ENCODE measurements around the gene TMEM60. TPM values are rescaled to one million over a fixed set of nuclear protein-coding genes. Genes with fewer than 3 reads are reported as not detected.
A peak's percentile ranks its signal among the peaks of the same experiment; 100 is the strongest.
"Not testable (repeated sequence)": the region's sequence is repeated elsewhere in the genome, so short reads cannot be mapped to it uniquely, and the experiment has no call there.

Gene TMEM60
- total RNA-seq, 1 donor from 2014 or later: 11.0 TPM

DNA sequence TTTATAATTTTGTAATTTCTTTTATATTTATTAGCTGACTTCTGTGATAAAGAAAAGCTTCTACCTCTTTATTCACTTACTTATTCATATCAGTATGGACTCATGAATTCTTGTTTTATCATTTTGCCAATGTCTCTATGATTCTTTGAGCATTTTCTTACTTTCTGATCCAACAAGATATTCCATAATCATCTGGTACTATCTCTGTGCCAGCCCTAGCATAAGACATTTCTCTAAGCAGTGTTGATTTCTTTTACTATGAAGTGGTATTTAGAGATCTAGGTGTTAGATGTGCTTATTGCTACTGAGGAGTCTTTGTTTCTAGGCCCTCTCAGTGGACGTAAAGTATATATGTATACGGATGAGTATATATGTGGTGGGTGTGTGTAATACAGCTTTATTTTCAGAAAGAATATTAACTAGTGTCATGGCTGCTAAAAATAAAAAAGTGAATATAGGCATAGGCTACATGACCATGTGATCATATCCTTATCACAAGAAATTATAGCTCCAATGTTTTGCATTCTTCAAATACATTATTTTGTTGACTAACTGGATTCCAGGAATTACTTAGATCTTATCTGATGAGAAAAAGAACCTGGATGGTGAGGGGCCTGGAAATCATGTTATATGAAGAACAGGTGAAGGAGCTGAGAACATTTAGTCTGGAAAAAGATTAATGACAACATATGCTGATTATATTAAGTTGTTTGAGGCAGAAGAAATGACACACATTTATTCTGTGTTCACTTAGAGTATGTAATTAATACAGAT lies 13.5 kb upstream of the TMEM60 start:
- no peak for DNase-seq

DNA sequence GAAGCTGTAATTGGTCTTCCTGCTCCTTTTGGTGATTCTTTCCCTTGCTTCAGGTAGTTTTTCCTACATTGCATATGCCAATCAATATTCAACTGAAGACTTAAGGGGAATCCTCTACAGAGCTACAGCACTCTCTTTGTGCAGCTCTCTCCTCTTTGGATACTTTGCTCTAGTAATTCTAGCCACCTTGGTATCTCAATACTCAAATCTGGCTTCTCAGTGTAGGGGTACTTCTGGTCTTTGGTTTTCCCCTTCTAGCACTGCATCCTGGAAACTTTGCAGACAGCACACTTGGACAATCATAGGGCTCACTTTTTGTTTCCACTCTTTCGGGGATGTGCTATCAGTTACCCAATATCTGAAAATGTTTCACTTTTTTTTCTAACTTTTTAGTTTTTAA lies 10.3 kb upstream of the TMEM60 start:
- DNase-seq: no peak

- no peak for DNase-seq
Measured at GRCh38 chr7:77806425-77806824, 8.2 kb upstream of the TMEM60 start.

- DNase-seq: no peak
Measured at GRCh38 chr7:77802557-77803405, 4.5 kb upstream of the TMEM60 start.

DNA sequence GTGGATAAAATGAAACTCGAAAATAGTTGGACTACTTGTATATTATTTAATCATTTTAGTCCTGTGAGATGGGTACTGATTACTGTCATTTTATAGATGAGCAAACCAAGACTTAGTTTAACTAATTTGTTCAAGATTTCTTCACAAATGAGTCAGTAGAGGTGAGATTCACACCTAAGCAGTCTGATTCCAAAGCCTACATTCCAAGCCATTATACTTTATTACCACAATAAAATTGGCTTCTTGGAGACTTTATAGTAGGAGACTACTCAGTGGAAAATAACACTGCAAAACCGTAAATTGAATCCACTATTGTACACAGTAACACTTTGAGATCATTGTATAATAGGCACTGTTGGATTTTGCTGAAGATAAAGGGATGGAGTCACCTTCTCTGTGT lies 2.5 kb upstream of the TMEM60 start:
- DNase-seq: no peak

GRCh38 chr7:77800158-77800557 lies 1.9 kb upstream of the TMEM60 start:
- DNase-seq: no peak

DNA sequence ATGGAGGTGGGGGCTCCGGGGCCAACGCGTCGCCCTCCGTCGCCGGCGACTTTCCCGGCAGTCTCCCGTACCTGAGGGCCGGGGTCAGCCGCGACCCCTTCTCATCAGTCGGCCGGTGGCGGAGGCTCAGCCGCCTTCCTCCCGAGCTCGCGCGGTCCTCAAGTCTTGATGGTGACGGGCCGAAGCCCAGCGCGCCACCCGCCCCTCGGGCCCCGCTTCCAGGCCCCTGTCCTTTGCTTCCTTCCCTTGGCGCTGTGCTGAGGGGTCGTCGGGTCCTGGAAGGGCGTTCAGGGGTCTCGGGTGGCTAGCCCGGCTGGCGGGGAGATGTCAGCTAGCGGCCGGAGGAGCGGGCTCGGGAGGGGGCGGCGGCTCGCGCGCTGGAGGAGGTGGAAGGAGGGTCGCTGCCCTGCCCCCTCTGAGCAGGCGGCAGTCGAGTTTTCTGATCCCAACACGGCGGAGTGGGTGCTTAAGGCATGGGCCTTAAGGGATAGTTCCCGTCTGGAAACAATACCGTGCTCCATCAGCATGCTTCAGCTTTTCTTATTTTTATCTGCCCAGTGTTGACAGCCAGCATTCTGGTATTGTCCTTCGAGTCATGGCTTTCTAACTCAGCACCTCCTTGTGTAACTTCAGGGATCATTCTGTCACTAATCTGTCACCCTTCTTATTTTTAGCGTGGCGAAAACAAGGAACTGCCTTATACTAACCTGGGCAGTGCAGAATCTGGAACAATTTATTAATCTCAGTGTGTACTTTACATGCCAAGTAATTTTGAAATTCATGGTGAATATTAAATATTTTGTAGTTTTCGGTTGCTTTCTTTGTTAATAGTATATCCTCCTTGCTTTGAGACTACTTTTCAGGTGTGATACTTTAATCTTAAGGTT lies 1.1 kb upstream of the TMEM60 start:
- DNase-seq: peak; percentile 43

GRCh38 chr7:77797734-77798393 lies 370 bp downstream of the TMEM60 start:
- DNase-seq: peak; percentile 66

GRCh38 chr7:77796960-77797359 lies 1.3 kb downstream of the TMEM60 start:
- DNase-seq: no peak

DNA sequence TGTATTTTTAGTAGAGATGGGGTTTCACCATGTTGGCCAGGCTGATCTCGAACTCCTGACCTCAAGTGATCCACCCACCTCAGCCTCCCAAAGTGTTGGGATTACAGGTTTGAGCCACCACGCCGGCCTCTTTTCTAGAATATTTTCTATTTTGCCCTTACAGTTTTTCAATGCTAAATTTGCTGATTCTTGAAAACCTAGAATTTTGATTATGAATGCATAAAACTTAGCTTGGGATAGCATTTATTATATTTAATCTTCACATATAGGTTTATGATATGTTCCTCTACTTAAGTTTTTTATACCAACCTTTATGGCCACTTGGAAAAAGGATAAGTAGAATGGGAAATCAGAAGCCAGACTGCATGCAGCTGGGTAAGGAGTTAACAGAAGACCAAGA lies 2.1 kb downstream of the TMEM60 start:
- DNase-seq: no peak

- DNase-seq: no peak
Measured at GRCh38 chr7:77794000-77794399, 4.2 kb downstream of the TMEM60 start.

- DNase-seq: no peak
Measured at GRCh38 chr7:77791956-77792355, 6.3 kb downstream of the TMEM60 start.

DNA sequence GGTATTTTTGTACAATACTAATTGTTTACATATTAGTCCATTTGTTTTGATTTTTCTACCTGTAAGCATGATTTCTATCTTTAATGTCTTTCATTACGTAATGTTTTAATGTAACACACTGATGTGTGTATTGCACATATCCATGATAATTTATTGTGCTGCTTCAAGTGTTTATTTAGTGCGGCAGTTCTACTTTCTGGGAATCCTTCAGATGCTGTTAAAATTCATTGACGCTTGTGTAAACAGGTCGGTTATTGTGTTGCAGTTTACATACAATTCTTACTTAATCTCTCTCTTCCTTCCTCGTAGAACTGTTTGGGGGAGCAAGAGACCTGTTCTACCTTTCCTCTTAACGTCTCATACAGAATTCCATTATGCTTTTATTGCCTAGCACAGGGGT lies 6.9 kb downstream of the TMEM60 start:
- DNase-seq: no peak

DNA sequence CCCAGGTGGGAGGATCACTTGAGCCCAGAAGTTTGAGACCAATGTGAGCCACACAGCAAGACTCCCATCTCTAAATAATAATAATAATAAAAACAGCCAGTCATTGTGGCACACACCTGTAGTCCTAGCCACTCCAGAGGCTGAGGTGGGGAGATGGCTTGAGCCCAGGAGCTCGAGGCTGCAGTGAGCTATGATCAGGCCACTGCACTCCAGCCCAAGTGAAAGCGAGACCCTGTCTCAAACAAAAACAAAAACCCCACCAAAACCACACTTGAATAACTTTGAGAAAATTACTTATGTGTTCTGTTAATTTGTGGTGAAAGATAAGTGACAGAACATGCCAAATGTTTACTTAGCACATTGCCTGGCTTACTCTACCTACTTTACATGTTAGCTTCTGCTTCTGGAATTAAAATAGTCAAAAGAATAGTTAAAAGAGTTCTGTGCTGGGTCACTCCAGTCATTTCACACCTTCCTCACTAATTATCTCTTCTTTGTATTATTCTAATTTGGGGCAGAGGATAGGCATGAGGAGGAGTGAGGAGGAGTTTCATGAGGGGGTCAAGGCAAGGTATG lies 9.8 kb downstream of the TMEM60 start:
- DNase-seq: no peak

DNA sequence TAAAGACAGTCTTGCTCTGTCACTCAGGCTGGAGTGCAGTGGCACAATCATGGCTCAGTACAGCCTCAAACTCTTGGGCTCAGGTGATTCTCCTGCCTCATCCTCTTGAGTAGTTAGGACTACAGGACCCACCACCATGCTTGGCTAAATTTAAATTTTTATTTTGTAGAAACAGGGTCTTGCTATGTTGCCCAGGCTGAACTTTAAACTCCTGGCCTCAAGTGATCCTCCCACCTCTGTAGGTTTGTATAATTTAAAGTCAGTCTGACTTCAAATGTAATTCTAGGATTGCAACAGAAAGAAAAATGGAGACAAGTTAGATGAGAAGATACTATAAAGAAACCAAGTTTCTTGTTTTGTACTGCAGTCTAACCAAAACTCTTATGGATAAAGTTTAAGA lies 11.5 kb downstream of the TMEM60 start:
- DNase-seq: no peak

DNA sequence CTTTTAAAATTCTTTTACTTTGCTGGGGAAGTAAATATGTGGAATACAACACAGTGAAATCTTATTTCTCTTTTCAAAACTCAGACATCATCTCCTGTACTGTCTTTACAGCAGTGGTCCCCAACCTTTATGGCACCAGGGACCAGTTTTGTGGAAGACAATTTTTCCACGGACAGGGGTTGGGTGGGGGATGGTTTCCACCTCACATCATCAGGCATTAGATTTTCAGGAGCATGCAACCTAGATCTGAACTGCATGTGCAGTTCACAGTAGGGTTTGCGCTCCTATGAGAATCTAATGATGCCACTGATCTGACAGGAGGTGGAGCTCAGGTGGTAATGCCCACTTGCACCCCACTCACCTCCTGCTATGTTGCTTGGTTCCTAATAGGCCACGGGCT lies 12.2 kb downstream of the TMEM60 start:
- DNase-seq: no peak

DNA sequence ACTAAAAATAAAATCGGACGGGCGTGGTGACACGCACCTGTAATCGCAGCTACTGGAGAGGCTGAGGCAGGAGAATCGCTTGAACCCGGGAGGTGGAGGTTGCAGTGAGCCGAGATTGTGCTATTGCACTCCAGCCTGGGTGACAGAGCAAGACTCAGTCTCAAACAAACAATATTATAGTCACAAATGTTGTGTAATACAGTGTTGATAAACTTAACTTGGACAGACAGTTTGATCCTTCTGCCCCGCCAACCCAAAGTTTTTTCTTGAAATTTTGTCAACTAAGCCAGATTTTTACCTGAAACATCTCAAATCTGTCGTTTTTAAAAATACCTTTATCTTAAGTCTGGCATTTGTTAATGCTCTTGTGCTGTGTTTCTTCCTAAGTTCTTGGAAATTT lies 13.8 kb downstream of the TMEM60 start:
- DNase-seq: not testable (repeated sequence)

DNA sequence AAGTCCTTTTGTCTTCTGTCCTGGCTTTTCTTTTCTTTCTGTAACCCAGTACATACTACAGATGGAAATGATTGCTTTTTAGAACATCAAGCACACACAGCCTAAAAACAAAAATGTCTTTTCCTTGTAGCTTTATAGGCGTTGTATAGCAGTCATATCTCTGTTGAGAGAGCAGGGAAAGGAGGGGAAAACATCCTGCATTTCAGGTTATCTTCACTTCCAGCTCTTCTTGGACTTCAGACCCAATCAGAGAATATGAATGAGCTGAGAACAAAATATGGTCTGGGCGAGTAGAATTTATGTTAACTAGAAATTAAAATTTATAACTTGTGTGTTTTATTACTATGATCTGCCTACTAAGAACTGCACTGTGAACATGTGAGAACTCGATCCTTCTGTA lies 14.7 kb downstream of the TMEM60 start:
- DNase-seq: no peak

DNA sequence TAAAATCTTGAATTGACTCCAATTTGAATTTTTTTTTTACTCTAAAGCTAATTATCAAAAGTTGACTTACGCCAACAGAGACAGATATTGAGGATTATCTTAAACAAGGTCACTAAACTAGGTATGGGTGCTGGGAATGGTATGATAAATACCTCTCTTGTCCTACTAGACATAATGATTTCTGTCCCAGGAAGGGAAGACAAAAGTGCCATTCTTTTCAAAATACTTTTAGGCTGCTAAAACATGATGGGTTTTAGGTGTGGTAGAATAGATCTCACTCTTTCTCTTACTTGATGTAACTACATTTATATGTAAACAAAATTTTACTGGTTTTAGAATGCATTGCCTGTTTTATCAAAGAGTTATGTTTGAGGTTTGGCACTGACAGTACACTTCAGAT lies 15.1 kb downstream of the TMEM60 start:
- no peak for DNase-seq

GRCh38 chr7:77782383-77782782 lies 15.9 kb downstream of the TMEM60 start:
- no peak for DNase-seq

DNA sequence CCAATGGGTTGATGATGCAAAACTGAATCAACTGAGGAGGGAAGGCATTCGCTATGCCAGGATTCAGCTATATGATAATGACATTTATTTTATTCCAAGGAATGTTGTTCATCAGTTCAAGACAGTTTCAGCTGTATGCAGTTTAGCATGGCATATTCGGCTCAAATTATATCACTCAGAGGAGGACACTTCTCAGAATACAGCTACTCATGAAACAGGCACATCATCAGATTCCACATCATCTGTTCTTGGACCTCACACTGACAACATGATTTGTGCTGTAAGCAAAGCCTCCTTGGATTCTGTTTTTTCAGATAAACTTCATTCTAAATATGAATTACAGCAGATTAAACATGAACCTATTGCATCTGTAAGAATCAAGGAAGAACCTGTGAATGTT lies 19.7 kb downstream of the TMEM60 start:
- DNase-seq: no peak

DNA sequence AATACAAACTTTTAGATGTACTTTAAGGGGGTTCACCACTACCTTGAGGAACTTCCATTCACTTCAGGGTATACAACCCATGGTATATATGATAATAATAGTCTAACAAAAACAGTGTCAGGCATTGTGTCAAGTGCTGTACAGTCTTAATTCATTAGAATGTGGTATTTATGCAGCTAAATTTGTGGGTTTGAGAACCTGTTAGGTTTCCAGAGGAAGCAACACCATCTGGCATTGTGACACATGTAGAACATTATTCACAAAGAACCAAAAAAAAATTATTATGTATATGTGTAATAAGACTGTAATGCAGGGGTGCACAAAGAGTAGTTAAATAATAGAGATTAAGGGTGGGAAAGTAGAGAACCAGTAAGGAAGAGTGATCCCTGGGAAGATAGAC lies 26.3 kb downstream of the TMEM60 start:
- DNase-seq: no peak

Data from skin of body (tissue), 2 donors.